HG03064 (cell line): Measurements from ENCODE around the gene NINL.
A peak's percentile ranks its signal among the peaks of the same experiment; 100 is the strongest.
"Not testable (repeated sequence)": the region's sequence is repeated elsewhere in the genome, so short reads cannot be mapped to it uniquely, and the experiment has no call there.

ENCODE experiments used
- ATAC-seq: cut with Tn5 transposase; IDR thresholded peaks from one replicate; pipeline ENCODE4 v1.9.1; 2021; ENCODE audit warnings: low read depth; ENCODE audit not compliant: unreplicated experiment

NINL gene

DNA sequence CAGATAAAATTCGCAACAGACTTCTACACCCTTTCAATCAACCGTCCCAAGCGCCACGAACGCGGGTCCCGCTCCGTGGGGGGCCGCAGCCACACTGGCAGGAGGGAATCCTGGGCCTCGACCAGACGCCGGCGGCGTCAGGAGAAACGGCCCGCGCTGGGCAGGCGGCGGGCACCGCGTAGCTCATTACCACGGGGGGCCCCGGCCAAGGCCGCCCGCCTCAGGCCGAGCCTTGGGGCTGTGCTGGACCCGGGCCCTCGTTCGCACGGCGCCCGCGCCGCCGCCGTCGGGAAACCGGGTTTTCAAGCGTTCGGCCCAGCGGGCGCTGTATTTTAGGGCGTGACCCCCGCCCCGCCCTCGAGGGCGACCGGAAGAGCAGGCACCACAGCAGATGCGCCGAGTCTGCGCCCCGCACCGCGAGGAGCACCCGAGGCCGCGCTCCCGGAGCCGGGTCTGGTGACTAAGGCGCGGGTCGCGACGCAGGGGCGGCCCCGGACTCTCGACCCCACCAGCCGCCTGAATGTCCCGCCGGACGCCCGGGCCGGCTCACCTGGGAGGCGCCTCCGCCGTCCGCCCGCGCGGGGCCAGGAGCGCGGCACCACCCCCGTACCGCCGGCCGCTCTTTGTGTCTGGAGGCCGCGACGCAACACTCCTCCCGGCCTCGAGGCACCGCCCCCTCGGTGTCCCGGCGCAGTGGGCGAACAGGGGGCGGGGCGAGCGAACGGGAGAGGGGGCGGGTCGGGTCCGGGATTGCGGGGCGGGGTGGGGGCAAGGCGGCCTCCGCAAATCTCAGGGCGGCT is at the start of gene NINL:
Gene NINL (minus strand): TSS at position 627 of the 800 bp plus-strand sequence. CDS start 58,944 bp downstream, outside the sequence.
- ATAC-seq: no peak

DNA sequence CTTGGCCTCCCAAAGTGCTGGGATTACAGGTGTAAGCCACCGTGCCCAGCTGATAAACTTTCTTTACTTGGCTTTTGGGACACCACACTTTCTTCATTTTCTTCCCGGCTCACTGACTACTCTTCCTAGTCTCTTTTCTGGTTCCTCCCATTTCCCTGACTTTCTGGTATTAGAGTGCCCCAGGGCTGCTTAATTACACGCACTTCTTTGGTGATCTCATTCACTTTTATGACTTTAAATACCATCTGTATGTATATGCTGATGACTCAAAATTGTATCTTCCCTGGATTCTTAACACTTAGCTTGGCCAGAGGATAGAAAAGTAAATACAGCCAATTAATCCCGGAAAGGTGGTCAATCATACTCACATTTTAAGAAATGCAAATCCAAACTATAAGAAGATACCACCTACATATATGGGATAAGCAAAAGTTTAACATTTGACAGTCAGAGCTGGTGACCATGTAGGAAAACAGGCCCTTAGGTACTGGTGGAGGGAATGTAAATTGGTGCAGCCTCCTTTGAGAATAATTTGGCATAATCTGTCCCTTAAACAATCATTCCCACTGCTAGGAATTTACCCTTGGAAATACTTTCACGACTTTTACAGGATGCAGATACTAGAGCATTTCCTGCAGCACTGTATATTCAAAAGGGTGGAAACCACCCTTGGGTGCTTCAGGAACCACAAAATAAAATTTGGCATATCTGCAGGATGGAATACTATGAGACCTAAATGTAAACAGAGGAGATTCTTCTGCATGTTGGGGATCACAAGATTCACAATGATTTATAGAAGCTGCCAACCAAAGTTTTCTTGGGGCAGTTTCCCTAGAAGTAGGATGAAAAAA is 47.8 kb upstream of the NINL start:
- no peak for ATAC-seq

DNA sequence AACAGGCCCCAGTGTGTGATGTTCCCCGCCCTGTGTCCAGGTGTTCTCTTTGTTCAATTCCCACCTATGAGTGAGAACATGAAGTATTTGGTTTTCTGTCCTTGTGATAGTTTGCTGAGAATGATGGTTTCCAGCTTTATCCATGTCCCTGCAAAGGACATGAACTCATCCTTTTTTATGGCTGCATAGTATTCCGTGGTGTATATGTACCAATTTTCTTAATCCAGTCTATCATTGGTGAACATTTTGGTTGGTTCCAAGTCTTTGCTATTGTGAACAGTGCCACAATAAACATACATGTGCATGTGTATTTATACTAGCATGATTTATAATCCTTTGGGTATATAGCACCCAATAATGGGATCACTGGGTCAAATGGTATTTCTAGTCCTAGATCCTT is 45.3 kb upstream of the NINL start:
- not testable (repeated sequence) for ATAC-seq

DNA sequence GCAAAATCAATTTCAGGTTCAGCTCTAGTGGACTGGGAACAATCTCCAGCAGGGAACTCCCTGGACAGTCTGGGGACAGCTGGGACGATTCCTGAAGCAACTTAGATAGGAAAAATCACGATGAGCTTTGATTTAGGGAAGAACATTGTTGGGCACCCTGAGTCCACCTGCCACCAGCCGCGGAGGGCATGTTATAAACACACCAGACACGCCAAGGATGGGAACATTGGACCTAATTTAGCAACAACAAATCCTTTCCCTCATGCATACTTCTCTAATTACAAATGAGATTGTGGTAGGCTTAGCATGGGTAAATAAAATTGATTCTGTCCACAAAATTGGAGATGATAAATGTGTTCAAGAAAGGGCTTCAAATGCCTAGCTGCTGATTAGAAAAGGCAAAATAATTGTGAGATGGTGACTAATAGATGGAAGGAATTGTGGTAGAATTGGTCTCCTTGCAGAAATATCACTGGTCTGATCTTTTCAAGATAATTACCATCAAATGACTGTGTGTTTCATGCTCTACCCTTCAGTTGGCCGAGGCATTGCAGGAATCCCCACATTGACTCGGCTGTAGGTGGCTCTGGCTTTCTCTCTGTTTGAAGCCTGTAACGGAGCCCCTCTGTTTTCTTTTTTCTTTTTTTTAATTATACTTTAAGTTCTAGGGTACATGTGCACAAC is 44.6 kb upstream of the NINL start:
- ATAC-seq: no peak

DNA sequence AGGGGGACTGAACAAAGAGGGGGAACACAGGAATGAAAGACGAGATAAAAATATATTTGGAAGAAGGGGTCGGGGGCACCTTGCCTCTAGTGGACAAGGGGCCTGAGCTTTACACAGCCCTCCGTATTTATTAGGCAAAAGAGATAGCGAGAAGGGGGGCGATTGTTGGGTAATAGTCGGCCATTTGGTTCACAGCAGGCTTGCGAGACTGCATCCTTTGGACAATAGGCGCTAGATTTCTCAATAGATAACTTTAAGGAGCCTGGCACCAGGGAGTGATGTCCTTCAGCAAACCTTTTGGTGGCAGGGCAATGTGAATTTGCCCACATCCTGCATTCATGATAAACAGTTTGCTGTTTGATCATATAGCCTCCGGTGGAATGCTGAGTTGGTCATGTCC is 41.4 kb upstream of the NINL start:
- no peak for ATAC-seq

DNA sequence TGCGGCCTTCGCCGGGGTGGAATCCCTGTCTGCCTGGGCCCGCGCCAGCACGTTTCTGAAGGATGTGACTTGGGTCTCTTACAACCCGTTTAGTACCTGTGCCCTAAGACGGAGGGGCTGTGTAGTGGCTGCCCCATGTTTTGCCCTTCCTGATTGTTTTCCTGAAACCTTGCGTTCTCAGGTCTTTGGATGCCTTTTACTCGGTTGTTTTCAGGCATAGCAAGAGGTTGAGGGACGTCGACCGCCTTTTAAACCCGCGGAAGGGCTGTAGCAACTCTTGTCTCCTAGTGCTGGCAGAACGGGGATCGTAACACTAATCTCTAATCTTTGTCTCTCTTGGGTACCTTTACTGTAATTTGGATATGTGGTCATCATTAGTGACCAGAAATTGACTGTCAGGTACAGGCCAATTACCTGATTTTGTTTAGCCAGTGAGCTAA is 39.2 kb upstream of the NINL start:
- ATAC-seq: no peak

DNA sequence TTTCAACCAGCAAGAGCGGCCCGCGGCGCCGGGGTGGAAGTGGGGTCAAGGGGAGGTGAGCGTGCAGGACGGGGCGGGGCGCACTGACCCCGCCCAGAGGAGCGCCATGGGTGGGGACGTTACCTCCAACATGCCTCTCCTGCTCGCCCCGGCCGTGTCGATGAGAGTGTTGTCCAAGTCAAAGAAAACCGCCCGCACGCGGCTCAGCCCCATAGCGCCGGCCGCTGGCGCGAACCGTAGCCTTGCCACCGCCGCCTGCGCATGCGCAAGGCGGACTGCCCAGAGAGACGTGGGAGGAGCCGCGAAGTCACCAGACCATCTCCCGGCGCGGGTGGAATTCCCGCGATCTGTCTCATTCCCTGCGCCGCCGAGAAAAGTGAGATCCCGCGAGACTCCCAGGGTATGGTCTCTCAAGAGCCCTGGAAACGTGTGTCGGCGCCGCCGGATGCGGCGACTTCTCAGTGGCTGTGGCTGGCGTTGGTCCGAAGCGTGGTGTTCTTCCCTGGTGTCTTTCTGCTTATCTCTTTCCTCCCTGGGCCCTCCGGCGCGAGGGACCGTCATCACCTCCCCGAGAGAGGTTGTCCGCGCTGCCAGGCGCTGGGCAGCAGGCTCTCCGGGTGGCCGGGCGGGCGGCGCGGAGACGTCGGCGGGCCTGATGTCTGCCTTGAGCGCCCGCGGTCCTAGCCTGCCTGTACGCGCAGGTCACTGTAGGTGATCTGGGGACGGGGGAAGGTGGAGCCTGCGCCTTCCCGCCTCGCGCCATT is 38.6 kb upstream of the NINL start, which contains the start of gene NANP:
Gene NANP (minus strand): TSS at position 279 of the 764 bp plus-strand sequence. CDS start 66 bp downstream, at position 213.
- ATAC-seq: peak; percentile 86

DNA sequence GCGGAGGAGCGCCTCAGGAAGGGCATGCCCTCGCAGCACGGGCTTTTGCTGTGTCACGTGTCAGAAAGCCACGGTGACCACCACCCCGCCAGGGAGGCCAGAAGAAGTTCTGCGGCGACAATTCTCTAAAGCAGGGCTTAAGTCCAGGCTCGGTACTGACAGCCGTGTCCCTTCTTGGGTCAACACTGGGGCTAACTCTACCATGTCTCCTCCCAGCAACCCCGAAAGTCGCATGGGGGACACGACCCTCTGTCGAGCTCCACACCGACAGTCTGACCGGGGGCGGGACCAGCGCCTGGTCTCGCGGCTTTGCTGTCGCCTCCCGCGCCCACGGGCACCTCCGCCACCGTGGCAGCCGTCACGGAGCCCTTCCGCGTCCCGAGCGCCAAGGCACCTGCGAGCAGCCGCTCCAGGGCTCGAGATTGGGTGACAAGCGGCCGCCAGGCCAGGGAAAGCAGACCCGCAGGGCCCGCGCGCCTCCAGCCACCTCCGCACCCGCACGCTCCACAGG is 37.9 kb upstream of the NINL start:
- peak; percentile 9 for ATAC-seq

DNA sequence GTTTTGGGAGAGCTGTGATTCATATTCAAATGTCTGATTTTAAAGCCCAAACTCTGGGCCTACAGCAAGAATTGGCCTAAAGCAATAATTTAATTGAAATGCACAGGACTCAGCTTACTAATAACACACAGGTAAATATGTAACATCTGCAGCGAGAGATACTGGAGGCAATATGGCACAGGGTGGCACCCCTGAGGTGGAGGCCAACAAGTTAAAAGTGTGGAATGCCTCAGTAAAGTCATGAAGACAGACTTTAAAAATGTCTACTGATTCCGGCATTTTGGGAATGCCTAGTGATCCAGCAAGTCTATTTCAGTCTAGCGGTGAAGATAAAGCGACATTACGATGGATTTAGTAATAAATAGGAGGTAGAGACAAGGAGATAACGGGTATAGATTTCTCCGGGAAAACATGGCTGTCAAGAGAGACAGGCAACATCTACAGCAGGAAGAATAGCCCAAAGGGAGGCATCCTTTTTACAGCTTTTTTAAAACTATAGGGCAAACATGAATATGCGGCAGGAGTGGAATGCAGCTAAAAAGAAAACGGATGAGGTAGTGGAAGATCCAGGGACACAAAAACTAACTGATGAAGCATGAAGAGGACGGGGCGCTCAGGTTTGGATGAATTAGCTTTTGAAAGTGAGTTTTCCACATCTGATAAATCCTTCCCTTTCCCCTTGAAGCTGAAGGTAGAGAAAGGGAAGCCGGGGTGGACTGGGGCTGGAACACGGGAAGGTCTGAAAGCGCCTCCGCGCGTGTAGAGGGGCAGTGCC is 37.3 kb upstream of the NINL start:
- no peak for ATAC-seq

DNA sequence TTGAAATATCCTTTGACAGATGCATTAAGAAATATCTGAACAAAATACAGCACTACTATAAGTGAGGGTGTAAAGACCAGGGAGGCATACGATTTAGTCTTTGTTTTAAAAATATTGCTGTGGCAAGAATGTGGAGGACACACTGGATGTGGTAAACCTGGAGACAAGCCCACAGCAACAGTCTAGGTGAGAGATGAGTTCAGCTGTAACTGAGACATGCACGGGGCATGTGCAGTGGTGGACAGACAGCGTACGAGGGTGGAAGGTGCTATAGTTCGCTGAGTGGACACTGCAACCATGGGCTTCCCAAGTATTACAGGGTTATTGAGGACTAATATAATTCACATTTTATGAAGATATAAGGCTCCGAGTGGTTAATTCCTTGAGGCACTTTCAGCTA is 36.7 kb upstream of the NINL start:
- no peak for ATAC-seq

DNA sequence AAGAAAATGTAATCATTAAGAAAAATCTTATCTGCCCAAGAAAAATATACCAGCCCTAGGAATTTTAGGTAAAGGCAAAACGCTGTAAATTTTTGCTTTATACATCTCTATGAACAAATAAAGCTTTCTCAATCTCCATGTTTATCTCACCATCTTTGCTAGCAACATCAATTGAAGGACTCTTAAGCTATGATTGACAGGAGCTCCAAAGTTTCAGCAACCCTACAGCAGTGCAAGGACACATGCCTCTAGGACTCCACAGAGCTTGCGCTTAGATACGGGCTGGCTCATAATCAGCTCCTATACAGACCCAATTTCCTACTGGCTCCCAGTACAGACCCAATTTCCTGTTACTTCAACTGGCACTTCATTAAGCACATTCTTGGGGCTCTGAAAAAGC is 34.2 kb upstream of the NINL start:
- ATAC-seq: no peak

DNA sequence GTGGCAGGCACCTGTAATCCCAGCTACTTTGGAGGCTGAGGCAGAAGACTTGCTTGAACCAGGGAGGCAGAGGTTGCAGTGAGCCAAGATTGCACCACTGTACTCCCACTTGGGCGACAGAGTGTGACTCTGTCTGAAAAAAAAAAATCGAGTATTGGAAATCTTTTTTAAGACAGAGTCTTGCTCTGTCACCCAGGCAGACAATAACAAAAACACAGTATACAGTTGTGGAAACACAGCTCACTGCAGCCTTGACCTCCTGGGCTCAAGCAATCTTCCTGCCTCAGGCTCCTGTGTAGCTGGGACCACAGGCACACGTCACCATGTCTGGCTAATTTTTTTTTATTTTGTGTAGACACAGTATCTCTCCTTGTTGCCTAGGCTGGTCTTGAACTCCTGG is 23.4 kb upstream of the NINL start:
- ATAC-seq: no peak

DNA sequence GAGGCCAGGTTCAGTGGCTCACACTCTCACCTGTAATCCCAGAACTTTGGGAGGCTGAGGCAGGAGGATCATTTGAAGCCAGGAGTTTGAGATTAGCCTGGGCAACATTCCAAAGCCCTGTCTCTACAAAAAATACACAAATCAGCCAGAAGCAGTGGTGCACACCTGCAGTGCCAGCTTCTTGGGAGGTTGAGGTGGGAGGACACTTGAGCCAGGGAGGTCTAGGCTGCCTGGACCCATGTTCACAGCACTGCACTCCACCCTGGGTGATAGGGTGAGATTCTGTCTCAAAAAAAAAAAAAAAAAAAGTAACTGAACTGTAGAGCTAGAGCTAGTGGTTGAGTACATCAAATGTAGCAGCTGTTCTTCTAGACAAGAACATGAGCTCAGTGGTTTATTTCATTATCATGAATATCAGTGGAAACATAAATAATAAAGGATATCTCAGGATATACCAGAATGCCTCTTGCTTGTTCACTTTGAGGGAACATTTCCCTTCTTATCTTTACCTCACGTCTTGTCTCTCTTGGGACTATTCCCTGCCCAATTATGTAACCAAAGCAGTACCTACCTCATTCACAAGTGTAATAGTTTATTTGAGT is 20.9 kb upstream of the NINL start:
- ATAC-seq: no peak

DNA sequence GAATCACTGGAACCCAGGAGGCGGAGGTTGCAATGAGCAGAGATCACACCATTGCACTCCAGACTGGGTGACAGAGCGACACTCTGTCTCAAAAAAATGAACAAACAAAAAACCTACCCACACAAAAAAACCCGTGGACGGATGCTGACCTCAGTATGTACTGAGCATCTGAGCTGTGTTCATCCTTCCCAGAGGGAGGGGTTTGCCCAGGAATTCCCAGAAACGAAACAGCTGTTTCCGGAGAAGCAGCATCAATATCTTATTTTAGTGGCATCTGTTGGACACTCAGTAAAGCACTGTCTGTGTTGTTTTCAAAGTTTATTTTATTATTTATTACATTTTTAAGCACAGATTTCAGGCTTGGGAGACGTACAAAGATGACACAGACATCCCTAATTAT is 19.8 kb upstream of the NINL start:
- no peak for ATAC-seq

DNA sequence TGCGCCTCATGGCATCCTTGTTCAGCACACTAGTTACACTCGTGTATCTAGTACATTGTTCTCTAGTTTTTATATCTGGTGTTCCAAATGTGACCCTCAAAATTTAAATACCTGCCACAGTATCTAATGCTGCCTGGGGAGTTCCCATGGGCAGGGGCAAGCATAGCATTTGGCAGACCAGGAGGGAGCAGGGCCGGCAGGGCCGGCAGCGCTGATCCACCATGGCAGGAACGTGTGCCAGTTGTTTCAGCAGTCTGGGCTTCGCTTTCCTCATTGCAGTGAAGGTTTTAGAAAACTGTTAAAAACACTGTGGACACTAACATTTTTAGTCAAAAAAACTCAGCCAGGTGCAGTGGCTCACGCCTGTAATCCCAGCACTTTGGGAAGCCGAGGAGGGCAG is 19.3 kb upstream of the NINL start:
- ATAC-seq: no peak

DNA sequence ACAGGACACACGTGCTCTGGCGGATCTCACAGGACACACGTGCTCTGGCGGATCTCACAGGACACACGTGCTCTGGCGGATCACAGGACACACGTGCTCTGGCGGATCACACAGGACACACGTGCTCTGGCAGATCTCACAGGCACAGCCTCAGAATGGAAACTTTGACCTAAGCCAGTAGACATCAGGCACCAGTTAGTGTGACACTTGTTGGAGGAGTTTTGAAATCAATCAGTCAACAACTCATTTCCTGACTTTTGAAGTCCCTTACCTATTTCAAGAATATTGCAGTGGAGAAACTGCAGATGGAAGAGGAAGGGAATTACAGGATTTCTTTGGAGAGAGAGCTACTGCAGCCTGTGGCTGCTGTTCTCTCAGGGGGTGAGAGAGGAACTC is 17.6 kb upstream of the NINL start:
- ATAC-seq: not testable (repeated sequence)

DNA sequence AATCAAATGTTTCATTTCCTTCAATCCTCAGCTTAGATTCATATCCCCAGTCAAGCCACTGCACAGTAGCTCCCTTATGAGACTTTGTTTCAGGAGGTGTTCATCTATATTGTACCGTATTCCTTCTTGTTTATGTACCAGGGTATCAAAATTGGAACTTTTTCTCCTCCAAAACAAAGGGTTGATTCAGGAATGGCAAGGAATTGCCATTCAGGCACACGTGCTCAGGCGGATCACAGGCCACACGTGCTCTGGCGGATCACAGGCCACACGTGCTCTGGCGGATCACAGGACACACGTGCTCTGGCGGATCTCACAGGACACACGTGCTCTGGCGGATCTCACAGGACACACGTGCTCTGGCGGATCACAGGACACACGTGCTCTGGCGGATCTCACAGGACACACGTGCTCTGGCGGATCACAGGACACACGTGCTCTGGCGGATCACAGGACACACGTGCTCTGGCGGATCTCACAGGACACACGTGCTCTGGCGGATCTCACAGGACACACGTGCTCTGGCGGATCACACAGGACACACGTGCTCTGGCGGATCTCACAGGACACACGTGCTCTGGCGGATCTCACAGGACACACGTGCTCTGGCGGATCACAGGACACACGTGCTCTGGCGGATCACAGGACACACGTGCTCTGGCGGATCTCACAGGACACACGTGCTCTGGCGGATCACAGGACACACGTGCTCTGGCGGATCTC is 17.0 kb upstream of the NINL start:
- ATAC-seq: not testable (repeated sequence)

DNA sequence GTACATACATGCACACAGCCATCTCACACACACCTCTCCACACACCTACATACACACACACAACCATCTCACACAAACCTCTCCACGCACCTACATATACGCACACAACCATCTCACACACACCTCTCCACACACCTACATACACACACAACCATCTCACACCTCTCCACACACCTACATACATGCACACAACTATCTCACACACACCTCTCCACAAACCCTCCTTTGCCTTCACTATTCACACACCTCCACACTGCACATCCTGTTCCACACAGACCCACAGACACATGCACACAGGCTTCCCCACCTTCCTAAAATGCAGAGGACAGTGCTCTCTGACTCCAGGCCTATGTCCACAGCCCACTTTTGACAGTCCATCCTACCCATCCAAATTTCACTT is 16.3 kb upstream of the NINL start:
- no peak for ATAC-seq
